ENCODE data around the gene LRRC26. TPM values are rescaled to one million over a fixed set of nuclear protein-coding genes. Genes with fewer than 3 reads are reported as not detected.
A peak's percentile ranks its signal among the peaks of the same experiment; 100 is the strongest.

Gene LRRC26, protein sequence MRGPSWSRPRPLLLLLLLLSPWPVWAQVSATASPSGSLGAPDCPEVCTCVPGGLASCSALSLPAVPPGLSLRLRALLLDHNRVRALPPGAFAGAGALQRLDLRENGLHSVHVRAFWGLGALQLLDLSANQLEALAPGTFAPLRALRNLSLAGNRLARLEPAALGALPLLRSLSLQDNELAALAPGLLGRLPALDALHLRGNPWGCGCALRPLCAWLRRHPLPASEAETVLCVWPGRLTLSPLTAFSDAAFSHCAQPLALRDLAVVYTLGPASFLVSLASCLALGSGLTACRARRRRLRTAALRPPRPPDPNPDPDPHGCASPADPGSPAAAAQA
- not detected for total RNA-seq

- Mint-ChIP-seq H3K4me3 (peak within 1 kb of the TSS; percentile 44), H3K4me1 (ENCODE audit: low read depth in 2 of 2) (no peaks in the 10 kb centered on the region), H3K36me3 (no peaks in the 10 kb centered on the region), H3K27ac (no peak within 1 kb of the TSS), H3K27me3 (peaks cover 7 to 9% of the 10 kb centered on the region in 2 donors), H3K9me3 (no peaks in the 10 kb centered on the region)
- DNase-seq (ENCODE audit: low spot score) (no peak), ATAC-seq (no peak)
Observed at GRCh38 chr9:137169896-137170358, at the start of gene LRRC26. TSS of gene LRRC26 (minus strand) at chr9:137170051. CDS start at chr9:137169943, 108 bp downstream.

GRCh38 chr9:137218754-137219271 is 49.0 kb upstream of the LRRC26 start:
- DNase-seq (ENCODE audit: low spot score) (no peak), ATAC-seq (no peak)
- Mint-ChIP-seq H3K9me3 (no peaks in the 10 kb centered on the region), H3K27me3 (no peaks in the 10 kb centered on the region), H3K4me1 (ENCODE audit: low read depth in 2 of 2) (peaks cover 0 to 3% of the 10 kb centered on the region in 2 donors), H3K36me3 (no peaks in the 10 kb centered on the region), H3K27ac (no peak overlapping the region), H3K4me3 (no peak overlapping the region)

DNA sequence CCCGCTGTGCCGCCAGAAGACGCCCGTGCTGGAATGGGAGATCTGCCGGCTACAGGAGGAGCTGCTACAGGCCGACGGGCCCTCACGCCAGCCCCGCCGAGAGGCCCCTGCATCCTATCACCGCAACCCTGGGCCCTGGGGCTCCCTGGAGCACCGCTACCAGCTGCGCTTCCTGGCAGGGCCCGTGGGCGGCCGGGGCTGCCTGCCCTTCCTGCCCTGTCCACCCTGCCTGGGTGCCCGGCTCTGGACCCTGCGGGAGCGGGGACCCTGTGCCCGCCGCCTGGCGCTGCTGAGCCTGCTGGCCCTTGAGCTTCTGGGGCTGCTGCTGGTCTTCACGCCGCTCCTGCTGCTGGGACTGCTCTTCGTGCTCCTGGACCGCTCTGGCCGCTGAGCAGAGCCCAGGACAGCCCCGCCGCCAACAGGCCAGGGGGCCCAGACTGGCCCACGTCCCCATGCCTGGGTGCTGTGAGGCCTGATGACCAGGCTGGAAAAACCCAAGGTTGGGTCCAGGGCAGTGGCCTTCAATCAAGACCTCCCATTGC is 48.4 kb upstream of the LRRC26 start:
- ATAC-seq: no peak
- H3K27ac Mint-ChIP-seq: no peak overlapping the region
- H3K4me1 Mint-ChIP-seq (ENCODE audit: low read depth in 2 of 2): peaks cover 0 to 3% of the 10 kb centered on the region in 2 donors
- no peak overlapping the region for H3K4me3 Mint-ChIP-seq
- no peaks in the 10 kb centered on the region for H3K27me3 Mint-ChIP-seq
- H3K9me3 Mint-ChIP-seq: no peaks in the 10 kb centered on the region
- DNase-seq (ENCODE audit: low spot score): no peak
- no peaks in the 10 kb centered on the region for H3K36me3 Mint-ChIP-seq

GRCh38 chr9:137217276-137218211 is 47.7 kb upstream of the LRRC26 start:
- Mint-ChIP-seq H3K27me3 (no peaks in the 10 kb centered on the region), H3K4me1 (ENCODE audit: low read depth in 2 of 2) (no peaks in the 10 kb centered on the region), H3K4me3 (no peak overlapping the region), H3K27ac (no peak overlapping the region), H3K36me3 (no peaks in the 10 kb centered on the region), H3K9me3 (no peaks in the 10 kb centered on the region)
- ATAC-seq (no peak), DNase-seq (ENCODE audit: low spot score) (no peak)

DNA sequence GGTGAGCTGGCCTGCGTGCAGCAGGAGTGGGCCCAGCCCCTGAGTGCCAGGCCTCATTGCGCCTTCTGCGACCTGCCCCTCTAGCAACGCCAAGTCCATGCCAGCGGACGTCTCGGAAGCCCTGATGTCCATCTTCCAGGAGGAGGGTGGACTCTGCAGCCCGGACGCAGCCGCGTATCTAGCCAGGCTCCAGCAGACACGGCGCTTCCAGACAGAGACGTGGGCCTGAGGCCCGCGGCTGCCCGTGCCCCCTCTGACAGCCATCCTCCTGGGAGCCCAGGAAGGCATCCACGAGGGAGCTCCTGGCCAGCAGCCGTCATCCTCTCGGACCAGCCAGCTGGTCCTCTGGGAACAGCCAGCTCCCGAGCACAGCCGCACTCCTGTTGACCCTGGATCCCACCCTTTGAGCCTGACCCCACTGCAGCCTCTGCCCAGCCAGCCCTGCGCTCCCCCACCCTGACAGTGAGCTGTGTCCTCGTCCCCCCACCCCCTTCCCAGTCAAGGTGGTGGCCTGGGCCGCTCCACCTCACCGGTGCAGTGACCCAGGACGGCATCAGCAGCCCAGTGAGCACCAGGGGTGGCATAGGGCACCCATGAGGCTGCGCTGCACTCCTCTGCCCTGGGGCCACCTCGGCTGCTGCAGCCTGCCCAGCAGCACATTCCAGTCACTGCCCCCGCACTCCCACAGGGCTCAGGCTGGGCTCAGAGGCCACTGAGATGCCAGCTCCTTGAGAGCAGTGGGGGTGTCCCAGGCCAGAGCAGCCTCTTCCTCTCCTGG is 46.5 kb upstream of the LRRC26 start:
- H3K9me3 Mint-ChIP-seq: no peaks in the 10 kb centered on the region
- no peaks in the 10 kb centered on the region for H3K36me3 Mint-ChIP-seq
- peaks cover 0 to under 1% of the 10 kb centered on the region in 2 donors for H3K4me1 Mint-ChIP-seq (ENCODE audit: low read depth in 2 of 2)
- ATAC-seq: no peak
- H3K27me3 Mint-ChIP-seq: no peaks in the 10 kb centered on the region
- no peak overlapping the region for H3K27ac Mint-ChIP-seq
- no peak for DNase-seq (ENCODE audit: low spot score)
- no peak overlapping the region for H3K4me3 Mint-ChIP-seq

DNA sequence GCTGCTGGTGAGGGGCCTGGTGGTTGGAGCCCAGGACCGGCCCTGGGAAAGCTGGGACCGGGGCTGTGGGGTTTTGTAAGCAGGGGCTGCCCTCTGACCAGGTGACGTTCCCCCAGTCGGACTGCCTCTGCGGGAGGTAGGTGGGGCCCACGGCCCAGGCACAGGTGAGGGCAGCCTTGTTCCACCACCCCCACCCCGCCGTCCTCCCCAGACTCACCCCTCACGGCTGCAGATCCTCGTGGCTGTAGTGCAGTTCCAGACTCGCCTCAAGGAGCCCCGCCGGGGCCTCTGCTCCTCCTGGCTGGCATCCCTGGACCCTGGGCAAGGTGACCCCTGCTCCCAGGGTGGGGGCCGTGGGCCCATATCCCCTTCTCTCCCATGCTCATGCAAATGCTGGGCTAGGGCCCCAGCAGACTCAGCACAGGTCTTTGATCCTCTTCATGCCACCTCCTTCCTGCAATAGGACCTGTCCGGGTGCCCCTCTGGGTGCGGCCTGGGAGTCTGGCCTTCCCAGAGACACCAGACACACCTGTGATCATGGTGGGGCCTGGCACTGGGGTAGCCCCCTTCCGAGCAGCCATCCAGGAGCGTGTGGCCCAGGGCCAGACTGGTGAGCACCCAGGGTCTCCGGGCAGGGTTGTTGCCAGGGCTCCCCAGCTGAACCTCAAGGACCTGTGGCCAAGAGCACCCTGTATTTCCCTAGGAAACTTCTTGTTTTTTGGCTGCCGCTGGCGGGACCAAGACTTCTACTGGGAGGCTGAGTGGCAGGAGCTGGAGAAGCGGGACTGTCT is 45.5 kb upstream of the LRRC26 start:
- Mint-ChIP-seq H3K27ac (no peak overlapping the region), H3K9me3 (no peaks in the 10 kb centered on the region), H3K27me3 (no peaks in the 10 kb centered on the region), H3K4me3 (no peak overlapping the region), H3K4me1 (ENCODE audit: low read depth in 2 of 2) (peaks cover 0 to 5% of the 10 kb centered on the region in 2 donors), H3K36me3 (no peaks in the 10 kb centered on the region)
- DNase-seq (ENCODE audit: low spot score): no peak
- ATAC-seq: no peak

DNA sequence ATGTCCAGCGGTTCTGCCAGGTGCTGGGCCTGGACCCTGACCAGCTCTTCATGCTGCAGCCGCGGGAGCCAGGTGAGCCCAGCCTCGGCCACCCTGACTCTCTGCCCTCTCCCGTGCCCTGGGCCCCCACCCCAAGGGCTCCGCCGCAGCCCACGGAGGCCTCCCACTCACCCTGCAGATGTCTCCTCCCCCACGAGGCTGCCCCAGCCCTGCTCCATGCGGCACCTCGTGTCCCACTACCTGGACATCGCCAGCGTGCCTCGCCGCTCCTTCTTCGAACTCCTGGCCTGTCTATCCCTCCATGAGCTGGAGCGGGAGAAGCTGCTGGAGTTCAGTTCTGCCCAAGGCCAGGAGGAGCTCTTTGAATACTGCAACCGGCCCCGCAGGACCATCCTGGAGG is 44.8 kb upstream of the LRRC26 start:
- Mint-ChIP-seq H3K27ac (no peak overlapping the region), H3K36me3 (no peaks in the 10 kb centered on the region)

DNA sequence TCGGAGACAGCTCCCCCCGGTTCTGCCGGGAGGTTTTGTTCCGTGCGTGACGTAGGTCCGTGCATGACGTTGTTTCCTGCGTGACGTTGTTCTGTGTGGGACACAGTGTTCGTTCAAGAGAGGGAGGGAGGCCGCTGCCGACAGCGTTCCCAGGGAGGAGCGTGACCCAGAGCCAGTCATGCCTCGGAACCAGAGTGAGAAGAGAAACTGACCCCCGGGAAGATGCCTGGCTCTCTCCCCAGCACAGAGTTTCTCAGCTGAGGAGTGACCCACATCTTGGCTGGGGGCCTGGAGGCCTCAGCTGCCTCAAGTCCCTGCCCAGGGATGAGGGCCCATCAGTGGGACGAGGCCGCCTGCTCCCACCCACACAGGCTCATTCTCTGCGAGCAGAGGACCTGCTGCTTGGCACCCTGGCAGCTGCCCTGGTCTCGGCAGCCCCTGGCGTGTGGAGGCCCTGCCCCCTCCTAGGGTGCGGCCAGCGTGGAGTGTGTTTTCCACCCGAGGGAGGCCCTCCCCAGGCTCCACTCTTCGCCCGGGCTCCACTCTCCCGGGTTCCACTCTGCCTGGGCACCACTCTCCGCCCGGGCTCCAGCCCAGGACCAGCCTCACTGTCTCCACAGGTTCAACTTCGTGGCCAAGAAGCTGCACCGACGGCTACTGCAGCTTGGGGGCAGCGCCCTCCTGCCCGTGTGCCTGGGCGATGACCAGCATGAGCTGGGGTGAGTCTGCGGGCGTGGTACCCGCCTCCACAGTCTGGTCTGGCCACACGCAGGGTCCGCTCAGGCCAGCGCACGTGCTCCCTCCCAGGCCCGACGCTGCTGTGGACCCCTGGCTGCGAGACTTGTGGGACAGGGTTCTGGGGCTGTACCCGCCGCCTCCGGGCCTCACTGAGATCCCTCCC is 43.6 kb upstream of the LRRC26 start:
- Mint-ChIP-seq H3K36me3 (no peaks in the 10 kb centered on the region), H3K4me3 (no peak overlapping the region), H3K27me3 (no peaks in the 10 kb centered on the region), H3K4me1 (ENCODE audit: low read depth in 2 of 2) (peaks cover 0 to 9% of the 10 kb centered on the region in 2 donors), H3K9me3 (no peaks in the 10 kb centered on the region), H3K27ac (no peak overlapping the region)
- DNase-seq (ENCODE audit: low spot score) (no peak), ATAC-seq (no peak)

More for the DNA sequence above, 44.8 kb upstream of the LRRC26 start:
- ATAC-seq (no peak), DNase-seq (ENCODE audit: low spot score) (no peak)
- H3K4me3 Mint-ChIP-seq: no peak overlapping the region
- peaks cover 0 to 5% of the 10 kb centered on the region in 2 donors for H3K4me1 Mint-ChIP-seq (ENCODE audit: low read depth in 2 of 2)
- H3K27me3 Mint-ChIP-seq: no peaks in the 10 kb centered on the region
- no peaks in the 10 kb centered on the region for H3K9me3 Mint-ChIP-seq

DNA sequence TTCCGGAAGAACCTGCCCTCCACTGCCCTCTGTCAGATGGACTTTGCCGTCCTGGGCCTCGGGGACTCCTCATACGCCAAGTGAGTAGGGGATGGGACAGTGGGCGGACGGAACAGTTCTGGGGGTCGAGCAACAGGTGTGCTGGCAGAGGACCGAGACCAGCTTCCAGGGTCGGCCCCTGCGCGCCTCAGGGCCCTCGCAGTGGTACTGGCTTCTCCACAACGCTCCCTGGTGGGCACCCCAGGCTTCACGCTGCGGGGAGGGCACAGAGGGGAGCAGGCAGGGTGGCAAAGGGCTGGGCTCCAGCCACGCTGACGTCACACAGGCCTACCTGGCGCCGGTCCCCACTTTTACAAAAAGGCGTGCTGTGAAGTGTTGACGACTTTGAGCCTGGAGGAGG is 42.7 kb upstream of the LRRC26 start:
- no peaks in the 10 kb centered on the region for H3K9me3 Mint-ChIP-seq
- ATAC-seq (no peak), DNase-seq (ENCODE audit: low spot score) (no peak)
- no peak overlapping the region for H3K27ac Mint-ChIP-seq
- H3K27me3 Mint-ChIP-seq: no peaks in the 10 kb centered on the region
- H3K36me3 Mint-ChIP-seq: peaks cover 2% of the 10 kb centered on the region
- no peak overlapping the region for H3K4me3 Mint-ChIP-seq
- peaks cover 2 to 12% of the 10 kb centered on the region in 2 donors for H3K4me1 Mint-ChIP-seq (ENCODE audit: low read depth in 2 of 2)

DNA sequence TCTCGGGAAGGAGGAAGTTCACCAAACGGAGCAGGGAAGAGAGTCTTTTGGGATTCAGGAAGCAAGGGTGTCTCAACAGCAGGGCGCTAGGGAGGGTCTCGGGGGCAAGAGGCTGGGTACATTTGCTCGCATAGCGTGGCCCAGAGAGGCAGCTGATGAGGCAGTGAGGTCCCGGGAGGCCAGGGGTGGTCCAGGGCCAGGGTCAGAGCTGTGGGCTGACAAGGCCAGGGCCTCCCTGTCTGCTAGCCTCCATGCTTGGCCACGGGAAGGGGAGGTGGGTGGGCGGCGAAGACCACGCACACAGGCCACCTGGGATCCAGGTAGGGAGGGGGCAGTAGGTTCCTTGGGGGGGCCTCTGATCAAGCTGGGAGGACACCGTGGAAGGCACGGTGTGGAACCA is 41.7 kb upstream of the LRRC26 start:
- Mint-ChIP-seq H3K27ac (no peak overlapping the region), H3K4me3 (no peak overlapping the region), H3K4me1 (ENCODE audit: low read depth in 2 of 2) (peaks cover 12 to 22% of the 10 kb centered on the region in 2 donors), H3K36me3 (peaks cover 12% of the 10 kb centered on the region), H3K9me3 (no peaks in the 10 kb centered on the region), H3K27me3 (no peaks in the 10 kb centered on the region)
- DNase-seq (ENCODE audit: low spot score) (no peak), ATAC-seq (no peak)

GRCh38 chr9:137206602-137207001 is 36.8 kb upstream of the LRRC26 start:
- H3K4me3 Mint-ChIP-seq: peak overlapping the region; percentile 95
- DNase-seq (ENCODE audit: low spot score) (no peak), ATAC-seq (no peak)
- H3K9me3 Mint-ChIP-seq: no peaks in the 10 kb centered on the region
- H3K36me3 Mint-ChIP-seq: peaks cover 14% of the 10 kb centered on the region
- H3K27ac Mint-ChIP-seq: peak overlapping the region; percentile 90 to 93
- peaks cover 38 to 46% of the 10 kb centered on the region in 2 donors for H3K4me1 Mint-ChIP-seq (ENCODE audit: low read depth in 2 of 2)
- H3K27me3 Mint-ChIP-seq: no peaks in the 10 kb centered on the region

All from natural killer cell treated with Interleukin-12 subunit alpha and Interleukin-12 subunit beta and Interleukin-15 and Interleukin-18, amount 100 ng/mL, for 72 hours (primary cell).